Measurements from ENCODE around the gene BID.

The BID gene

DNA sequence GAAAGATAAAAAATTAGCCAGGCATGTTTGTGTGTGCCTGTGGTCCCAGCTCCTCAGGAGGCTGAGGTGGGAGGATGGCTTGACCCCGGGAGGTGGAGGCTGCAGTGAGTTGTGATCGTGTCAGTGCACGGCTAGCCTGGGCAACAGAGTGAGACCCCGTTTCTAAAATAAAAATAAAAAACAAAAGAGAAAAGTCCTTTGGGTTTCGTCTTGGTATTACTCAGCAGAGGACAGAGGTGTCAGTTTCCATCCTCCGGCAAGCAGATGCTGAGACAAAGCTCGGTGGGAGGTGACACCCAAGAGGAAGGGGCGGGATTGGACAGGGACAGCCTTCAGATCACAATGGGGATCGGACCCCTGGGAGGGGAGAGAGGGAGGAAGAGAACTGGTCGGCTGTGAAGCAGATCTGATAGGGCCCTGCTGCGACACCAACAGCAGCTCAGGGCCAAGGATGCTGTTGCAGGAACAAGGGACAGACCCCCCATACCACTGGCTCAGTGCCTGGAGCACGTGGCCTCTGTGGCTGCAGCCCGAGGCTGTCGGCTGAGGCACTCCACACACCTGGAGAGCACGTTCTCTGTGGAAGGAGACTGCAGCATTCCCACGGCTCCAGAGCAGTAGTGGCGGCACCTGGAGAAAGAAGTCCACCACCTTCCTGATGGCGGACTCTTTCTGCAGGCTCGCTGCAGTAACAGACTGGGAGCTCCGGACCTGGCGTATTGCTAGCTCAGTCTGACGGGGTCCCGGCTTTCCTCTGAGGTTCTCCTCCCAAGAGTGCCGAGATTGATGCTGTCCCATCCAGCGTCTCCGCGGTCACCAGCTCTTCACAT is 5.2 kb upstream of the BID start:
- TF ChIP-seq, protein P1, sequence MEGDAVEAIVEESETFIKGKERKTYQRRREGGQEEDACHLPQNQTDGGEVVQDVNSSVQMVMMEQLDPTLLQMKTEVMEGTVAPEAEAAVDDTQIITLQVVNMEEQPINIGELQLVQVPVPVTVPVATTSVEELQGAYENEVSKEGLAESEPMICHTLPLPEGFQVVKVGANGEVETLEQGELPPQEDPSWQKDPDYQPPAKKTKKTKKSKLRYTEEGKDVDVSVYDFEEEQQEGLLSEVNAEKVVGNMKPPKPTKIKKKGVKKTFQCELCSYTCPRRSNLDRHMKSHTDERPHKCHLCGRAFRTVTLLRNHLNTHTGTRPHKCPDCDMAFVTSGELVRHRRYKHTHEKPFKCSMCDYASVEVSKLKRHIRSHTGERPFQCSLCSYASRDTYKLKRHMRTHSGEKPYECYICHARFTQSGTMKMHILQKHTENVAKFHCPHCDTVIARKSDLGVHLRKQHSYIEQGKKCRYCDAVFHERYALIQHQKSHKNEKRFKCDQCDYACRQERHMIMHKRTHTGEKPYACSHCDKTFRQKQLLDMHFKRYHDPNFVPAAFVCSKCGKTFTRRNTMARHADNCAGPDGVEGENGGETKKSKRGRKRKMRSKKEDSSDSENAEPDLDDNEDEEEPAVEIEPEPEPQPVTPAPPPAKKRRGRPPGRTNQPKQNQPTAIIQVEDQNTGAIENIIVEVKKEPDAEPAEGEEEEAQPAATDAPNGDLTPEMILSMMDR (IDR thresholded peaks at IDR 0.05; ENCODE audit: control insufficient read depth, extremely low read depth, insufficient read depth) = no peak
- no peak for DNase-seq (ENCODE audit: low read depth)
- H3K4me3 ChIP-seq (ENCODE audit: low read depth, low read length) = no peak overlapping the region

- no peak for DNase-seq (ENCODE audit: low read depth)
- TF ChIP-seq, protein P1 (IDR thresholded peaks at IDR 0.05; ENCODE audit: control insufficient read depth, extremely low read depth, insufficient read depth) = no peak
- H3K4me3 ChIP-seq (ENCODE audit: low read depth, low read length) = no peak overlapping the region
Measured at GRCh38 chr22:17778412-17778976, 4.2 kb upstream of the BID start.

DNA sequence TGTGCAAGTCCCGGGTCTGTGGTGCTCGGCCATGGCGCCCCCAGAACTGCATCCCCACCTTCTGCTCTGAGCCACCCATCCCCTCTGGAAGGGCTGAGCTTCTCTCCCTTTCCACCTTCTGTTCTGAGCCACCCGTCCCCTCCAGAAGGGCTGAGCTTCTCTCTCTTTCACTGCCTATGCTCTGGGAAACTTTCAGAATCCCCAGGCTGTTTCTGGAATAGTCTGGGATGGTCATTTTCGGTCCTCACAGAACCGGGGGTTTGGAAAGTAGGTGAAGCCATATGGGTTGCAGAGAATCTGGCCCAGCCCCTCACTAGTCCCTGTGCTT is 3.4 kb upstream of the BID start:
- no peak overlapping the region for H3K4me3 ChIP-seq (ENCODE audit: low read depth, low read length)
- no peak for DNase-seq (ENCODE audit: low read depth)
- TF ChIP-seq, protein P1 (IDR thresholded peaks at IDR 0.05; ENCODE audit: control insufficient read depth, extremely low read depth, insufficient read depth) = no peak

DNA sequence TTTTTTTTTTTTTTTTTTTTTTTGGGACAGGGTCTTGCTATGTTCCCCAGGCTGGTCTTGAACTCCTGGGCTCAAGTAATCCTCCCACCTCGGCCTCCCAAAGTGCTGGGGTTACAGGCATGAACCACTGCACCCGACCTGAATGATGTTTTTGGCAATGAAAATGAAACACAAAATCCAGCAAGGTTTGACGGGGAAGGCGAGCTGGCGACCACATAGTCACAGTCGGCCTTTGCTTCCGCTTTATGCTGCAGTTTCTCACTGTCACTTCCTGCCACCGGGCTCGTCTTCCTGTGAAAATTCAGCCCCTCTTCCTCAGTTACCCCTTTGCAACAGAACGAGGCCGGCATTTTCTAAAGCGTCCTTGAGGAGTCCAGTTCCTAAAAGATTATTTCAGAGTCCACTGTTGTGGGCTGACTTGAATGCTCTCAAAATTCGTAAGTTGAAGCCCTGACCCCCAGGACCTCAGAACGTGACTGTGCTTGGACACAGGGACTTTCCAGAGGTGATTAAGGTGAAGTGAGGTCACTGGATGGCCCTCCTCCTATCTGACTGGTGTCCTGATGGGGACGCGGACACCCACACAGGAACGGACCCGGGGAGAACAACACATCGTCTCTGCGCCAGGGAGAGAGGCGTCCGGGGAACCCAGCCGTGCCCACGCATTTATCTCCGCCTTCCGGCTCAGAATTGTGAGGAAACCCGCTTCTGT is 2.9 kb upstream of the BID start:
- TF ChIP-seq, protein P1 (IDR thresholded peaks at IDR 0.05; ENCODE audit: control insufficient read depth, extremely low read depth, insufficient read depth) = no peak
- no peak for DNase-seq (ENCODE audit: low read depth)
- H3K4me3 ChIP-seq (ENCODE audit: low read depth, low read length) = no peak overlapping the region

GRCh38 chr22:17775781-17776465 is 1.7 kb upstream of the BID start:
- TF ChIP-seq, protein P1 (IDR thresholded peaks at IDR 0.05; ENCODE audit: control insufficient read depth, extremely low read depth, insufficient read depth) = no peak

GRCh38 chr22:17774926-17775685 is 837 bp upstream of the BID start:
- TF ChIP-seq, protein P1 (IDR thresholded peaks at IDR 0.05; ENCODE audit: control insufficient read depth, extremely low read depth, insufficient read depth) = no peak
- peak overlapping the region; percentile 62 for H3K4me3 ChIP-seq (ENCODE audit: low read depth, low read length)
- DNase-seq (ENCODE audit: low read depth) = no peak

More at GRCh38 chr22:17775781-17776465, 1.7 kb upstream of the BID start:
- DNase-seq (ENCODE audit: low read depth) = no peak
- H3K4me3 ChIP-seq (ENCODE audit: low read depth, low read length) = no peak overlapping the region
